ENCODE measurements around the gene FOXR2.

FOXR2 gene, protein sequence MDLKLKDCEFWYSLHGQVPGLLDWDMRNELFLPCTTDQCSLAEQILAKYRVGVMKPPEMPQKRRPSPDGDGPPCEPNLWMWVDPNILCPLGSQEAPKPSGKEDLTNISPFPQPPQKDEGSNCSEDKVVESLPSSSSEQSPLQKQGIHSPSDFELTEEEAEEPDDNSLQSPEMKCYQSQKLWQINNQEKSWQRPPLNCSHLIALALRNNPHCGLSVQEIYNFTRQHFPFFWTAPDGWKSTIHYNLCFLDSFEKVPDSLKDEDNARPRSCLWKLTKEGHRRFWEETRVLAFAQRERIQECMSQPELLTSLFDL

DNA sequence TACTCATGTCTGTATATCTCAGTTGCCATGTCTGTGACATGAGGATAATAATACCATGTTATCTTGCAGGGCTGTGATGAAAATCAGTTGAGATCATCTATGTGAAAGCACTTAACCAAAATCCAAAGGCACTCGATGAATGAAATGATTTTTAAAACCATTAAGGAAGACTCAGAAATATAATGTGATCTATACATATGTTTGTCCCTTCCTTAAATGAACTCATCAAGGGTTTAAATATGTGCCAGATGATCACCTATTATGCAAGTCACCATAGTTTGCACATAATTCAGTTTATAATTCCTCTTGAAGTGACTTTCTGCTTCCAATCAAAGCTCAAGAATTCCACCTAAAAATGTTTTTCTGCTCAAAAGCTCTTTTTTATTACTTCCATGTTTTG, at the start of gene FOXR2:
Gene FOXR2 (plus strand): TSS at position 301 of the 400 bp plus-strand sequence. CDS start 312 bp downstream, outside the sequence.
- no peak within 1 kb of the TSS for H3K4me3 ChIP-seq (ENCODE audit: low read depth, low read length)
- DNase-seq (ENCODE audit: low read depth): no peak
- TF ChIP-seq, protein P1, sequence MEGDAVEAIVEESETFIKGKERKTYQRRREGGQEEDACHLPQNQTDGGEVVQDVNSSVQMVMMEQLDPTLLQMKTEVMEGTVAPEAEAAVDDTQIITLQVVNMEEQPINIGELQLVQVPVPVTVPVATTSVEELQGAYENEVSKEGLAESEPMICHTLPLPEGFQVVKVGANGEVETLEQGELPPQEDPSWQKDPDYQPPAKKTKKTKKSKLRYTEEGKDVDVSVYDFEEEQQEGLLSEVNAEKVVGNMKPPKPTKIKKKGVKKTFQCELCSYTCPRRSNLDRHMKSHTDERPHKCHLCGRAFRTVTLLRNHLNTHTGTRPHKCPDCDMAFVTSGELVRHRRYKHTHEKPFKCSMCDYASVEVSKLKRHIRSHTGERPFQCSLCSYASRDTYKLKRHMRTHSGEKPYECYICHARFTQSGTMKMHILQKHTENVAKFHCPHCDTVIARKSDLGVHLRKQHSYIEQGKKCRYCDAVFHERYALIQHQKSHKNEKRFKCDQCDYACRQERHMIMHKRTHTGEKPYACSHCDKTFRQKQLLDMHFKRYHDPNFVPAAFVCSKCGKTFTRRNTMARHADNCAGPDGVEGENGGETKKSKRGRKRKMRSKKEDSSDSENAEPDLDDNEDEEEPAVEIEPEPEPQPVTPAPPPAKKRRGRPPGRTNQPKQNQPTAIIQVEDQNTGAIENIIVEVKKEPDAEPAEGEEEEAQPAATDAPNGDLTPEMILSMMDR (IDR thresholded peaks at IDR 0.05; ENCODE audit: insufficient read depth, low read depth, low read length, missing control alignments): no peak

DNA sequence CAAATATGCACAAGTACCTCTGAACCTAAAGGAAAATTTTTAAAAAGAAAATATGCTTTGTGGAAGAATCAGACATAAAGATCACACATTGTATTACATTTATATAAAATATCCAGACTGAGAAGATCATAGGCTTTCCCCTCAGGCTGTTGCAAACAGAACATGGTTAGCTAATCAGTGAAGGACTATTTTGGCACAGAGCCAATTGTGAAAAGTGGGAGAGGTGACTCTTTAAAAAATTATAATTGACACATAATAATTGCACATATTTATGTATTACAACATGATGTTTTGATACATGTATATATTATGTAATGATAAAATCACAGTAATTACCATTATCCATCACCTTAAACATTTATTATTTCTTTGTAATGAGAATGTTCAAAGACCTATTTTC, 44.1 kb upstream of the FOXR2 start:
- TF ChIP-seq, protein P1 (IDR thresholded peaks at IDR 0.05; ENCODE audit: insufficient read depth, low read depth, low read length, missing control alignments): no peak
- no peak overlapping the region for H3K4me3 ChIP-seq (ENCODE audit: low read depth, low read length)
- no peak for DNase-seq (ENCODE audit: low read depth)

DNA sequence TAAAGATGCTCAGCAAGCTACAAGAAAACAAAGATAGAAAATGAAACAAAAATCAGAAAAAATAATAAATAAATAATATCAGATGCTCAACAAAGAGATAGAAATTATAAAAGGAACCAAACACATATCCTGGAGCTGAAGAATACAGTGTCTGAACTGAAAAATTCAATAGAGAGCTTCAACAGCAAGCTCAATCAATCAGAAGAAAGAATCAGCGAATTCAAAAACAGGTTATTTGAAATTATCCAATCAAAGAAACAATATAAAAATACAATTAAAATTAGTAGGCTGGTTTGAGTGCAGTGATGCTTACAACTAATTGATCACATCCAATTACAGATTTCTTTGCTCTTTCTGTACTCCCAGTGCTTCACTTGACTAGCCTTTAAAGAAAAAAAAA, 40.8 kb upstream of the FOXR2 start:
- H3K4me3 ChIP-seq (ENCODE audit: low read depth, low read length): no peak overlapping the region
- no peak for DNase-seq (ENCODE audit: low read depth)
- TF ChIP-seq, protein P1 (IDR thresholded peaks at IDR 0.05; ENCODE audit: insufficient read depth, low read depth, low read length, missing control alignments): no peak

DNA sequence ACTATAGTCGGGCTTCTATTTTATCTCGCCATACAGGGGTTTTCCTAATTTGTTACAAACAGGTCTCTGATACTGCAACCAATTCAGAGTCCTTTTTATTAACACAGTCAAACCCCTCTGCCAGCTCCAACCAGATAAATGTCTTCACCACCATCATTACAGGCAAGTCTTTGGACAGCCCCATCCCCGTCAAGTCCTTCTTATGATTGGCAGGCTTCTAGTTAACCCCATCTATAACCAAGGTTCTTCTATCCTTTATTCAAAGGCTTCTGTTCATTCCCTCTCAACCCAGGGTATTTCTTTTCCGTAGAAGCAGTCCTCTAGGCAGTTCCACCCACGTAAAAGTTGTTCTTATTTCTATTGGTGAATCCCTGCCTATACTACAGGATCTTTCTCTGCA, 29.9 kb upstream of the FOXR2 start:
- no peak overlapping the region for H3K4me3 ChIP-seq (ENCODE audit: low read depth, low read length)
- no peak for DNase-seq (ENCODE audit: low read depth)
- TF ChIP-seq, protein P1 (IDR thresholded peaks at IDR 0.05; ENCODE audit: insufficient read depth, low read depth, low read length, missing control alignments): no peak

DNA sequence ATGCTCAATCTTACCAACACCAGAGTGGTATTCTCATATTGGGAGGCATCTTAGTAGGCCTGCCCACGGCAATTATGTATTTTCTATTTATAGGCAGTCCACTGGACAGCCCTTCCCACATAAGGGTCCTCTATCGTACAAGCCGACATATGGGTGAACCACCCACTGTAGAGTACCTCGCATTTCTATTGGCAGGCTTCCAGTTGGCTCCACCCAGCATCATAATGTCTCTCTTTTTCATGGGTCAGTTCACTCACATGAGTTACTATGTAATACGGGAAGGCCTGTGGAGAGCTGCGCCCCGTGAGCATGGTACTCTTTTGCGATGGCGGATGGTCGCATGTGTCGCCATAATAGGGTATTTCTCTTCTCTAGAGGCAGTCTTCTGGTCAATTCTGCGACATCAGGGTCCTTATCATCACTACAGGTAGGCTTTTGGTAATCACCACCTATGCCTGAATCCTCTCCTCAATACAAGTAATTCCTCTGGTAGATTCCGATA, 29.4 kb upstream of the FOXR2 start:
- H3K4me3 ChIP-seq (ENCODE audit: low read depth, low read length): no peak overlapping the region
- DNase-seq (ENCODE audit: low read depth): no peak
- TF ChIP-seq, protein P1 (IDR thresholded peaks at IDR 0.05; ENCODE audit: insufficient read depth, low read depth, low read length, missing control alignments): no peak

DNA sequence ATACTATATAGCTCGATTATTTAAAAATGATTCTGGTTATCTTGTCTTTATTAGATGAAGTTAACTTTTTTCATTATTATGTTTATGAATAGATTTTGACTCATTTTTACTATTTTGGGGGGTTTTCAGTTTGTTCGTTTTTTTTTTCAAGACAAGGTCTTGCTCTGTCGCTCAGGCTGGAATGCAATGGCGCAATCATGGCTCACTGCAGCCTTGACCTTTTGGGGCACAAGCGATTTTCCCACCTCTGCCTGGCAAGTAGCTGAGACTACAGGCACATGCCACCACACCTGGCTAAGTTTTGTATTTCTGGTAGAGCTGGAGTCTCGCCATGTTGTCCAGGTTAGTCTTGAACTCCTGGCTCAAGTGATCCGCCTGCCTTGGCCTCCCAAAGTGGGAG, 24.9 kb upstream of the FOXR2 start:
- no peak for DNase-seq (ENCODE audit: low read depth)
- TF ChIP-seq, protein P1 (IDR thresholded peaks at IDR 0.05; ENCODE audit: insufficient read depth, low read depth, low read length, missing control alignments): no peak
- H3K4me3 ChIP-seq (ENCODE audit: low read depth, low read length): no peak overlapping the region

DNA sequence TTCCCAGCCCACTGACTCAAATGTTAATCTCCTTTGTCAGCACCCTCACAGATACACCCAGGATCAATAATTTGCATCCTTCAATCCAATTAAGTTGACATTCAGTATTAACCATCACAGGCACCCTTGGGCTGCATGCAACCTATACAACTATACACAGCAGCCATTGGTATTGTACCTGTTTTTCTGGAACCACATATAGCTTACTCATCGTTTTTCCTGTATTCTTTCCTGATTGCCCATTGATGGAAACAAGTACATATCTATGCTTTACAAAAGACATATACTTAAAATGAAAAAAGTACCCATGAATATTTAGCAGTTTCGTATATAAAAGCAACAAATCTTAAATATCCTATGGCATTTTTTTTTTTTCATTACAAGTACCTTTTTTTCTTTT, 3.7 kb upstream of the FOXR2 start:
- TF ChIP-seq, protein P1 (IDR thresholded peaks at IDR 0.05; ENCODE audit: insufficient read depth, low read depth, low read length, missing control alignments): no peak
- no peak overlapping the region for H3K4me3 ChIP-seq (ENCODE audit: low read depth, low read length)
- no peak for DNase-seq (ENCODE audit: low read depth)
